Prostate gland (tissue), 2 donors: ENCODE results near the gene MRM2.

Source experiments
- CTCF ChIP-seq, 4 experiments: fragments of 200-600 bp in 2 of 4; fragments of 450-650 bp in 2 of 4; sonication (generic) in 2 of 4; IDR thresholded peaks; 1 replicate in 3 of 4; 2 replicates in 1 of 4; pipeline ENCODE4 v1.5.1; 2016 to 2019; ENCODE audit warnings: antibody characterized with exemption in 4 of 4, mild to moderate bottlenecking in 2 of 4, moderate library complexity in 2 of 4
- POLR2A ChIP-seq: fragments of 450-650 bp; IDR thresholded peaks from one replicate; pipeline ENCODE4 v1.6.1; 2016; ENCODE audit warnings: antibody characterized with exemption, mild to moderate bottlenecking

GRCh38 chr7:2225336-2225735 is 16.7 kb downstream of the MRM2 start:
- TF ChIP-seq CTCF (IDR thresholded peaks at IDR 0.05): no peak
- no peak for TF ChIP-seq POLR2A
